CD4-positive, alpha-beta T cell treated with Interleukin-15 for 4 hours (primary cell): ENCODE results near the gene RHPN2.
"Not testable (repeated sequence)": the region's sequence is repeated elsewhere in the genome, so short reads cannot be mapped to it uniquely, and the experiment has no call there.

ENCODE experiments used
- DNase-seq: peaks from one replicate; pipeline ENCODE4 v3.0.0-alpha.2; 2020; ENCODE audit warnings: low spot score

Gene RHPN2

GRCh38 chr19:33064458-33064791, 263 bp downstream of the RHPN2 start:
- no peak for DNase-seq

GRCh38 chr19:33063753-33064457, 783 bp downstream of the RHPN2 start:
- no peak for DNase-seq

GRCh38 chr19:33063356-33063752, 1.3 kb downstream of the RHPN2 start:
- DNase-seq = no peak

GRCh38 chr19:33062902-33063301, 1.8 kb downstream of the RHPN2 start:
- DNase-seq = no peak

DNA sequence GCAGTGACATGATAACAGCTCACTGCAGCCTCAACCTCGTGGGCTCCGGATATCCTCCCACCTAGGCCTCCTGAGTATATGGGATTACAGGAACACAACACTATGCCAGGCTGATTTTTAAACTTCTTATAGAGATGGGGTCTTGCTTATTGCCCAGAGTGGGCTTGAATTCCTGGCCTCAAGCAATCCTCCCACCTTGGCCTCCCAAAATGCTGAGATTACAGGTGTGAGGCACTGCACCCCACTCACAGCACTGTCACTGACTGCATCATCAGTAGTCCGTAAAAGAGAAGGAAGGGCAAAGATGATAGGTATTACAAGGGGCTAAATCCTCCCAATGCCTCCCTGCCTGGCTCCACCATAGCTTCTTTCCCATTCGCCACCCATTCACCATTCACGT, 4.1 kb downstream of the RHPN2 start:
- DNase-seq = no peak

DNA sequence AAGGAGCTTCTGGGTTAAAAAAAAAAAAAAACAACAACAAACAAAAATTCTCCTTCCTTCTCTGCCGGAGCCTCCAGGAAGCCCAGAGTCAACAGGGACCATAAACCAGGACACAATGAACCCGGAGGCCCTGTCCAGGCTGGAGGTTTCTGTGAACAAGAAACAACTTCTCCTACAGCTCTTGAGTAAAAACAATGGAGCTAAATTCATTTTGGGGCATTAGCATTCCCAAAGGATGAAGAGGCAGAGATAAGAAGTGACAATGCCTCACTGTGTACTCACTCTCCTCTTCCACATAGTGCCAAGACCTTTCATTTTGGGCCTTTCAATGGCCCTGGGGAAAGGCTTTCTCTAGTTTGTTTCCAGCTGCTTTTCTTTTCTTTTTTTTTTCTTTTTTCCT, 9.0 kb downstream of the RHPN2 start:
- DNase-seq = no peak

DNA sequence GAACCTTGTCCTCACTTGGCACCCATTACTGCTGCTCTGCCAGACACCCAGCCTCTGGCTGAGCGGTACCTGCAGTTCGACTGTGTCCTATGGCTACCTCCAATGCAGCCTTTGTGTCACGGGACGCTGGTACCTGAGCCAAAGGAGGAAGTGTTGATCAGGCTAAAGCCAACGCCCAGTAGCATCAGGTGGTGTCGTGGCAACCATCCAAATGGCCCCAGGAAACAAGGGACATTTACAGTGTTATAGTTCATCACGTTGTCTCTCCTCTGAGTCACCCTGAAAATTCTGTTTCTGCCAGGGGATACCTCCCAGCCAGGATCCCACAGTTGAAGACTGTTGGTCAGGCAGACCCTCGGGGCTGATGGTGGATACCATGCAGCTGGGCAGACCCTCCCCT, 10.1 kb downstream of the RHPN2 start:
- no peak for DNase-seq

DNA sequence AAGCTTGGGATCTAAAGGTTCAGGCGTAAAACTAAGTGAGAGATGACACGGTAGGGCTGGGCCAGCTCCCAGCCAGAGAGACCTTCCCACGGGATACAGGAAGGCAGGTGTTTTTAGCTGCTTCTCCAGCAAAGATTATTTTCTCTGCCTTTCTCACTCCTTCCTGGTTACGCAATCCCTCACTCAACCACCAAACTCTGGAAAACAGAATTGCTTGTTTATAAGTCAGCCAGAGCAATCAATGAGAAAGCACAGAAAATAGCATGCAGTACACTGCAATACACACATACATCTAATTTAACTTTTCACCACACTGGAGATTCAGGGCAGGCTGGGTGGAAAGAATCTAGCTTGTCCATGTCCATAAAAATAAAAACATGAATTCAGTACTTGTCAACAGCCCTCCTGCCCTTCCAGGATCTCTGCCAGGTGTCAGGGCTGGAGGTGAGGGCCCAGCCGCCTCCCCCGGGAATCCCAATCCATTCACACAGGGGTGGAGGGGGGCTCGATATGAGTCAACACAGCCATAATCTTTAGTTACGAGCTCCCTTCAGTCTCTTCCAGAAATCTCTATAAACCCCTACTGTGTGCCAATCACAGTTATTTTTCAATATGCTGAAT, 12.2 kb downstream of the RHPN2 start:
- no peak for DNase-seq

DNA sequence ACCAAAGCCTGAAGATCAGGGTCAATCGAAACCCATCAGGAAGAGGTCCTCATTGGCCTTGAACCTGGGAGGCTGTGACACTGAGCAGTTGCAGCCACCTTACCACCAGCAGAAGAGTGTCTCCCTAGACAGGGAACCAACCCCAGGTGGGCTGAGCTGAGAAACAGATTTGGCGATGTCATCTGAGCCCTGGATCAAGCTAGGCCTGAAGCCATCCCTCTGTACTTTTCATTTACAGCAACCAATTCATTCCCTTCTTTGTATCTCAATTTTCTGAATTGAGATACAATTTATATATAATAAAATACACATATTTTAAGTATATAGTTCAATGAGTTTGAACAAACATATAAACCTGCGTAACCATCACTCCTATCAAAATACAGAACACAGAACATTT, 14.6 kb downstream of the RHPN2 start:
- DNase-seq = no peak

DNA sequence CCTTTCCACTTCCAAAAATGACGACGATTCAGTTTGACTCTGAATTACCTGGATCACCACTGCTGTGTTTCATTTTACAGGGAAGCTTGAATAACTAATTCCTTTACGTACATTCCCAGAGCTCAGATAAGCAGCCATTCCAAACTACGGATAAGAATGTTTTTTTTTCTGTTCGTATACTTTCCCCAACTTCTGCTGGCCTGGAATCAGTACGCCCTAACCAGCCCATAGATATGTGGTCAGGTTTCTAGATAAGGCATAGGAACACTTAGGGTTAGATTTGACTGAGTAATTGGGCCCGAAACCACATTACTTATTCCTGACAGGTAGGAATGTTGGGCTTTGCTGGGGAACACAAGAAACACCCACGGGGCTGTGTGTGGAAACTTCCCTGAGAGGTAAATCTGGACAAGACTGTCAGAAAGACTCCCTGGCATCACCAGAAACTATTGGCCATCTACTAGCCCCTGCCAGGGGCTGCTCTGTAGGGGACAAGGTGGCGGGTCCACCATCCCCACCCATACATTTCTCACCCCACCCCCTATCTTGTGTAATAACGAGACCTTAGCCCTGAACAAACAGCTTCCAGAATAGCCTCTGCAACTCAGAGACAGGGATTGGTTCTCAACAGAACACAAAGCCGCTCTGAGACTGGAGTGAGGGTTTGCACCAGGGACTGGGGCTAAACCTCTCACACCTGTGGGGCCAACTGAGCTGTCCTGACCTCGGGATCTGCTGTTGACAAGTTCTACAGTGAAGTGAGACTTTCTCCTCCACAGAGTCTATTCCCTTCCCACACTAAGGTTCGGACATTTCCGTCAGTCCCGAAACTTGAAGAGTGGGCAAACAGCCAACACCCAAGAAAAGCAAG, 15.6 kb downstream of the RHPN2 start:
- DNase-seq = no peak

GRCh38 chr19:33047422-33047821, 17.3 kb downstream of the RHPN2 start:
- no peak for DNase-seq

DNA sequence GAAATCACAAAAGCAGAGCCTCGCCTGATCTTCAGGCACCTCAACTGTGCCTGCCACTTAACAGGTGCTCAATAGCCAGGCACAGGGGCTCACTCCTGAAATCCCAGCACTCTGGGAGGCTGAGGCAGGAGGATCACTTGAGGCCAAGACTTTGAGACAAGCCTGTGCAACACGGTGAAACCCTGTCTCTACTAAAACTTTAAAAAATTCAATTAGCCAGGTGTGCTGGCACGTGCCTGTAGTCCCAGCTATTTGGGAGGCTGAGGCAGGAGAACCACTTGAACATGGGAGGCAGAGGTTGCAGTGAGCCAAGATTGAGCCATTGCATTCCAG, 22.9 kb downstream of the RHPN2 start:
- not testable (repeated sequence) for DNase-seq

DNA sequence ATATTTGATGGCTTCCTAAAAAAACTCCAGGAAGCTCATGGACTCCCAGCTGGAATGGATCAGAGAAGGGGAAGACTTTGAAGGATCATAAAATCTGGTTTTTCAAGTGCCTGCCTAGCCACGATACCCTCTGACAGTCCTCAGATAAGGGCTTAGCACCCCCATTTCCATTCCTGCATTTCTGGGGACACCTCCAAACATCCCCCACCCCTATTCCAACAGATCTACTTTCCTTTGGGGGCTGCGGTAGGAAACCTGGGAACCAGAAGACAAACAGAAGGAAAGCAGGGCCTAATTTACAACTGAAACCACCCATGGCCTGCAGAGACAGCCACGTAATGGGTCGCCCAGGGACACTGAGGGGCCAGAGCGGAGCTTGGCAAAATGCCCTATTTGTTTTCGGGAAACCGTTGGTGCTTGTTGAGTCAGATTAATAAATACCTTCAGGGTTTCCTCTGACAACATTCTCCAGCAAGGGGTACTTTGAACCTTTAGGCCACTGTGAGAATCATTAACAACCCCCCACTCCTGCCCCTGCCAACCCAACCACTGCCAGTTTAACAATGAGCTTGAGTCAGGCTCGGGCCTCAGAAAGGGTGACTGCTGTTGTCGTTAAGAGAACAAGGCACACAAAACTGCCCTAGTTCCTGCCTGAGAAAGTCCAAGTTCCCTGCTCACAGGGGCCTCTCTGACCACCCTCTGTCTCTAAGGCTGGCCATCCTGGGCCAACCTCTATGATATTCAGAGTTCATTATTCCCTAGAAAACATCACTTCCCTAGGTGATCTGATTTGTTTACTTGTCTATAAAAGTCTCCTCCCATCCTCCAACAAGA, 23.5 kb downstream of the RHPN2 start:
- no peak for DNase-seq

DNA sequence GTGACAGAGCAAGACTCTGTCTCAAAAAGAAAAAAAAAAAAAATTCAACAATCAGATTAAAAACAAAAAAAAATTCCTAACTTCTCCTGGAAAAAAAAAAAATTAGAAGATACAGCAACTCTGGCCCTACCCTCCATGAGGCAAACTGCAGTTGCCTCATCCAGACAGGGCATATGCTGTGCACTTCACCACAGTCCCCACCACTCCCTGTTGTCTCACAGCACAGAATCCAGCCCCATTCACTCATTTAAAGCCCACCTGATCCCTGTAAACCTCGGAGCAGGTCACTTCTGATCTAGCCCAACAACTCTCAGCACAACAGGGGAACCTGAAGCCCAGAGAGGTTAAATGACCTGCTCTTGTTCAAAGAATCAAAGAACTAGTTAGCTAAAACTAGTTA, 24.9 kb downstream of the RHPN2 start:
- no peak for DNase-seq

DNA sequence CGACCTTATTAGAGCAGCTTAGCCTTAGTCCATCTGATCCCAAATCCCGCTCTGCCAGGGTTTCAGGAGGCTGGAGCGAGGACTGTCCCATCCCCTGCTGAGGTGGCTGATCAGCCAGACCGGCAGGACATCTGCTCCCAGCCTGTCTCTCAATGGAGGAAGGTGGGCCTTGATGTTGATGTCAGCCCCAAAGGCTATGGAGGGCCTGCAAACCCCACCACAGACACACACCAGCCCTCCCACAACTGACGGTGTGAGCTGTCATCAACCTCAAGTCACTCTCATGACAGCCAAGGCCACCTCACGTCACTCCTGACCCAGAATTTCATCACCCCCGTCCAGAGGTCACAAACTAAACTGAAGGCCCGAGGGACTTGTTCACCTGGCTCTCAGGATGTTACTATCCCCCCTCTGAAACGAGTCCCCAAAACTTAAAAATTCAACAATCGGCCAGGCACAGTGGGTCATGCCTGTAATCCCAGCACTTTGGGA, 25.5 kb downstream of the RHPN2 start:
- no peak for DNase-seq

DNA sequence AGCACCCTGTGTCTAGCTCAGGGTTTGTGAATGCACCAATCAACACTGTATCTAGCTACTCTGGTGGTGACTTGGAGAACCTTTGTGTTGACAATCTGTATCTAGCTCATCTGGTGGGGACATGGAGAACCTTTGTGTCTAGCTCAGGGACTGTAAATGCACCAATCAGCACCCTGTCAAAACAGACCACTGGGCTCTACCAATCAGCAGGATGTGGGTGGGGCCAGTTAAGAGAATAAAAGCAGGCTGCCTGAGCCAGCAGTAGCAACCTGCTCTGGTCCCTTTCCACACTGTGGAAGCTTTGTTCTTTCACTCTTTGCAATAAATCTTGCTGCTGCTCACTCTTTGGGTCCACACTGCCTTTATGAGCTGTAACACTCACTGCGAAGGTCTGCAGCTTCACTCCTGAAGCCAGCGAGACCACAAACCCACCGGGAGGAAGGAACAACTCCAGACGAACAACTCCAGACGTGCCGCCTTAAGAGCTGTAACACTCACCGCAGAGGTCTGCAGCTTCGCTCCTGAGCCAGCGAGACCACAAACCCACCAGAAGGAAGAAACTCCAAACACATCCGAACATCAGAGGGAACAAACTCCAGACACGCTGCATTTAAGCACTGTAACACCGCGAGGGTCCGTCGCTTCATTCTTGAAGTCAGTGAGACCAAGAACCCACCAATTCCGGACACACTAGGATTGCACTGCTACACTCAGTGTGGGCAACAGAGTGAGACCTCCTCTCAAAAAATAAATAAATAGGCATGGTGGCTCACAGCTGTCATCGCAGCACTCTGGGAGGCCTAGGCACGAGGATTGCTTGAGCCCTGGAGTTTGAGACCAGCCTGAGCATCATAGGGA, 27.3 kb downstream of the RHPN2 start:
- DNase-seq = not testable (repeated sequence)

GRCh38 chr19:33036370-33037167, 28.1 kb downstream of the RHPN2 start:
- not testable (repeated sequence) for DNase-seq

- no peak for DNase-seq
Observed at GRCh38 chr19:33035461-33035860, 29.2 kb downstream of the RHPN2 start.

DNA sequence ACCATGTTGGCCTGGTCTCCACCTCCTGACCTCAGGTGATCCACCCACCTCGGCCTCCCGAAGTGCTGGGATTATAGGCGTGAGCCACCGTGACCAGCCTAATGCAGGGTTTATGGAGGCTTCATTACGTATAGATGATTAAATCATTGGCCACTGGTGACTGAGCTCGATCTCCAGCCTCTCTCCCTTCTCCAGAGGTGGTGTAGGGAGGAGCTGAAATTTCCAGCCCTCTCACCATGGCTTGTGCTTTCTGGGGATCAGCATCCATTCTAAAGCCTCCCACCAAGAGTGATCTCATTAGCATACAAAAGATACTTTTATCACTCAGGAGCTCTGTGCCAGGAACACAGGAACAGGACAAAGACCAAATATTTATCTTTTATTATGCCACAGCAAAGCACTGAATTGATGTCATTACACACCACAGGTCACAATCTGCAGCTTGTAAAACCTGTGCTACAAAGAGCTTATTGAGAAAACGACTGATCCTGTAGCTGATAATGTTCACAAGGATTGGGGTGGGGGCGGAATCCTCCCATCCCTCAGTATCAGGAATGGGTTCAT, 32.4 kb downstream of the RHPN2 start:
- no peak for DNase-seq

DNA sequence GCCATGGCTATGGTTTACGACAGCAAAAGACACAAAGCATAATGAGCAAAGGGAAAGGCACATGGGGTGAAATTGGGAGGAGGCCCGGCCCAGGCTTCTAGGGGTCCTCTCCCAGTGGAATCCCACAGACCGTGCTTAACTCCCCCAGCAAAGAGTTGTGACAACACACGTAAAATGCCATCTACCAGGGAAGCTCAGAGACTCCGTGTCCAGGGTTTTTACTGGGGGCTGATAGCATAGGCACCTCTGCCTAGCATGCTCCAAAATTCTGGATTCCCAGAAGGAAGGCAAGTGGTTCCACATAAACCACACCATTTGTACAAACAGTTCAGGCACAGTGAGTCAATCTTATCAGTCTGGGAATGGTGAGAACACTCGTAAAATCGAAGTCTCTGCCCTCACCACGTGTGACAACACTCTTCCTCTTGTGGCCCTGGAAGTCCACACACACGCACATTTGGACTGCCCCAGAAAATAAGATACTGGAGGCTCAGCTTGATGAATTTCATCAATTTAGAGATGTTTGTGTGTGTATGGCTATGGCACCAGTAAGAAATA, 34.9 kb downstream of the RHPN2 start:
- no peak for DNase-seq
